ENCODE results near the gene ZCCHC14. TPM values are rescaled to one million over a fixed set of nuclear protein-coding genes. Genes with fewer than 3 reads are reported as not detected.

ZCCHC14 gene
- total and polyA plus RNA-seq, 10 of the 15 experiments (the other 5 are each of a cell fraction or from before 2014, with no cell fraction given) = 0.02 to 0.26 (median 0.05) TPM; not detected in 3

- Histone ChIP-seq H3K27me3 (replicated peaks in 1 of 2; ENCODE audit: control insufficient read depth in 2 of 2, insufficient read depth in 2 of 2, low read length in 1 of 2) (peaks cover 0 to 4% of the 10 kb centered on the region in 2 experiments; a peak in 2 of 4 replicates), H3K4me3 (no peak overlapping the region), H3K9ac (ENCODE audit: control insufficient read depth, insufficient read depth, low read length) (no peak overlapping the region), H2AFZ (ENCODE audit: control insufficient read depth, low read depth, low read length) (no peak overlapping the region), H3K79me2 (ENCODE audit: control insufficient read depth, insufficient read depth, low read length) (no peaks in the 10 kb centered on the region), H3K4me1 (ENCODE audit: control insufficient read depth, insufficient read depth, low read length) (no peaks in the 10 kb centered on the region), H3K4me2 (ENCODE audit: control insufficient read depth, insufficient read depth) (no peak overlapping the region), H3K9me3 (replicated peaks; ENCODE audit: control insufficient read depth, insufficient read depth, low read length) (no peaks in the 10 kb centered on the region), H4K20me1 (ENCODE audit: control insufficient read depth, insufficient read depth) (no peaks in the 10 kb centered on the region; the same call in 1 of the 2 replicates), H3K36me3 (ENCODE audit: control insufficient read depth in 2 of 2, insufficient read depth in 2 of 2, low read length in 1 of 2) (no peaks in the 10 kb centered on the region), H3K27ac (ENCODE audit: control insufficient read depth, insufficient read depth) (no peak overlapping the region)
- ChIA-PET RAD21 (ENCODE audit: unreplicated experiment) (no interaction called here), POLR2A (interaction anchor here (0.5 to 0.7 kb wide), 2 partner anchors 12 to 25 kb away, joined by 3 read pairs; no protein-coding TSS in a partner anchor), SMC1A (ENCODE audit: uncharacterized antibody, unreplicated experiment) (no interaction called here), CTCF (interaction anchor here (0.5 kb wide), 1 partner anchor 290 kb away, joined by 3 read pairs; no protein-coding TSS in a partner anchor)
- intact Hi-C loops (cut with micrococcal nuclease; ENCODE audit: unreplicated experiment) (no loop called here), in situ Hi-C loops (cut with MboI) (no loop called here)
- 44% methylated on average over 7 of the region's 7 CpGs for WGBS (ENCODE audit: insufficient coverage, insufficient replicate concordance, low lambda C conversion rate, missing lambda C conversion rate)
- TF ChIP-seq GATAD2B (conservative IDR thresholded peaks at IDR 0.05; ENCODE audit: low read depth) (no peak), MLLT1 (IDR thresholded peaks at IDR 0.05) (no peak), PBX3 (IDR thresholded peaks at IDR 0.05; ENCODE audit: insufficient replicate concordance, low read depth, low read length) (no peak)
- no peak for FAIRE-seq
- BruUV-seq (replicated peaks) = no TSS peak
- DNase-seq (ENCODE audit: low read depth, low spot score) = no peak
- no peak for ATAC-seq
Observed at GRCh38 chr16:87431926-87432325, 60.9 kb downstream of the ZCCHC14 start.
